Renal cortex interstitium (tissue), 11 donors: ENCODE data around the gene TCTN1. TPM values are rescaled to one million over a fixed set of nuclear protein-coding genes. Genes with fewer than 3 reads are reported as not detected.
"Not testable (repeated sequence)": the region's sequence is repeated elsewhere in the genome, so short reads cannot be mapped to it uniquely, and the experiment has no call there.

Source experiments
- DNase-seq, 11 donors: peaks; one replicate each; pipeline ENCODE4 v3.0.0-alpha.2; 2013; ENCODE audit warnings: low read depth in 9 of 11, low spot score in 4 of 11; ENCODE audit errors: extremely low read depth in 1 of 11
- polyA plus RNA-seq, 3 donors: library from polyadenylated mRNA; unstranded; fragments of 120-200 nt; gene quantifications; one replicate each; pipeline ENCODE4 v1.2.1, GENCODE V29; 2013; ENCODE audit not compliant: insufficient read length in 3 of 3

Gene TCTN1
- polyA plus RNA-seq, 3 donors, result 77.2 to 105 (median 93.8) TPM

DNA sequence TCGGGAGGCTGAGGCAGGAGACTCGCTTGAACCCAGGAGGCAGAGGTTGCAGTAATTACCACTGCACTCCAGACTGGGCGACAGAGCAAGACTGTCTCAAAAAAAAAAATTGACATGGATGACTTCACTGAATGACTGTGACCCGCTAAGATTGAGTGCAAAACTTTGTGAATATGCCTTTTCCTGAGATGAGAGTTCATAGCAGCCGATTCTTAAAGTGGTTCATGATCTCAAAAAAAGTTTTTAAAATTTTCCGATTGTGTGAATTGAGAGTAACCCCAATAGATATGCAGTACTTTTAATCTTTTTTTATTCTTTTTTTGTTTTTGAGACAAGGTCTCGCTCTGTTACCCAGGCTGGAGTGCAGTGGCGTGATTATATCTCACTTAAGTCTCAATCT lies 1.2 kb downstream of the TCTN1 start:
- DNase-seq, result no peak

GRCh38 chr12:110616471-110617115 lies 2.7 kb downstream of the TCTN1 start:
- no peak for DNase-seq

DNA sequence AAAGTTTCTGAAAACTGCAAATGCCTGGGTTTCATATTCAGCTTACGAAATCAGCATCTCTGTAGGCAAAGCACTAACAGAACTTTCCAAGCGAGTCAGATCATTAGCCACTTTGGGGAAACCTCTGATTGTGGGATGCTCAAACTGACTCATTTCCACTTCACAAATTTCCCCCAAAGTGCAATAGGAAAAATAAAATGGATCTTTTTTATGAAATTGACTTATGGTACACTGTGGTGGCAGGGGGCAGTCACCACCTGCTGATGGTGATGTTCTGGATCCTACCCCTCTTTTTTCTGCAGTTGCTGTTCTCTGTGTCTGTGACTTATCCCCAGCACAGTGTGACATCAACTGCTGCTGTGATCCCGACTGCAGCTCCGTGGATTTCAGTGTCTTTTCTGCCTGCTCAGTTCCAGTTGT lies 5.6 kb downstream of the TCTN1 start:
- DNase-seq, result no peak

- no peak for DNase-seq
Observed at GRCh38 chr12:110622582-110622981, 8.7 kb downstream of the TCTN1 start.

- DNase-seq, result no peak
Observed at GRCh38 chr12:110627500-110628195, 13.7 kb downstream of the TCTN1 start.

DNA sequence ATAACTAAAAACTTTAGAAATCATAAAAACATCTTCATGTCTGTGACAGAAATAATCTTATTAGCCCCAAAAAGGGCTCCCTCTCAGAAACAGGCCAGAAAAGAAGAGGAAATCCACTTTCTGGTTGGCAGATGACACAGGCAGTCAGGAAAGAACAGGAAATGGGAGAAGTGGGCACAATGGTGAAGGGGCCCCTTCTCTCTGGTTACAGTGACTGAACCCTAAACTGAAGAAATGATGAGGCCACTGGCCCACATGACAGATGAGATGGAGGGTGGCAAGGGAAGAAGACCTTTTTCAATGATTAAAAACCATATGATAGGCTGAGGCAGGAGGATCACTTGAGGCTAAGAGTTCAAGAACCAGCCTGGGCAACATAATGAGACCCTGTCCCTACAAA lies 21.1 kb downstream of the TCTN1 start:
- no peak for DNase-seq

GRCh38 chr12:110636516-110636915 lies 22.6 kb downstream of the TCTN1 start:
- DNase-seq, result no peak

DNA sequence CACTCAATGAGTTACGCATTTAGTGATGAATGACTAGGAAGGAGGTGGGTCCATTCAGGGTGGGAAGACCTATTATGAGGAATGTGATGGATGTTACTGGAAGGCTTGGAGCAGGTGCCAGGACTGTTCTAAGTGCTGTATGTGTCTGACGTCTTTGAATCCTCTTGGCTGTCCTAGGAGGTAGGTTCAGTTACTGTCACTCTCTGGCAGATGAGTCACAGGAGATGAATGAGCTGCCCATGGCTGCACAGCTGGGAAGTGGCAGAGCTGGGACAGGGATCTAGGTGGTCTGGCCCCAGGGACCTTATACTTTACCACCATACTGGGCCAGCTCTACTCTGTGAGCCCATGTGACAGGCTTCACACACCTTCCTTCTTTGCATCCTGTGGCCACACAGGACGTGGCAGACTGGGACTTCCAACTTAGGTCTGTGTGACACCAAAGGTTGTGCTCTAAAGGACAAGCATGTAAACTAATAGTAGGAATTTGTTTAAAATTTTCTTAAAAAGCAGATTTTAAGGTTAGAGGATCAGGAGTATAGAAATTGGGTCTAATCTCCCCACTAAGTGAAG lies 24.0 kb downstream of the TCTN1 start:
- DNase-seq, result no peak

DNA sequence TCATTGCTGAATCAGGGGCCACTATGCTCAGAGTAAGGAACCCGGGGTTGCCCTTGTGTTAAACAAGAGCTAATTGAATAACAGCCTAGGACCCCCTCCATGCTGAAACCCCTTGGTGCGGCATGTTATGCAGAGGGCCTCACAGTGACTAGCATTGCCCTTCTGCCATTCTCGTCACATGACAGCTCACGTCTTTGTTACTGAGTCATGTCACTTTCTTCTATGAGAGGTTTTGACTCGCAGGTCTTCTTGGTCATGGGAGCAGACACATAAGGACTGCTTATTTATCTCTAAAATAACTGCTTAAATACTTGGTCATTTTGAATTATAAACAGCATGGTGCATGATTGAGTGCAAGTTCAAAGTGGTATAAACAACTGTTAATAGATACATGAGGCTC lies 24.9 kb downstream of the TCTN1 start:
- DNase-seq, result no peak

GRCh38 chr12:110639336-110640141 lies 25.6 kb downstream of the TCTN1 start:
- no peak for DNase-seq

- no peak for DNase-seq
Observed at GRCh38 chr12:110640275-110641025, 26.5 kb downstream of the TCTN1 start.

DNA sequence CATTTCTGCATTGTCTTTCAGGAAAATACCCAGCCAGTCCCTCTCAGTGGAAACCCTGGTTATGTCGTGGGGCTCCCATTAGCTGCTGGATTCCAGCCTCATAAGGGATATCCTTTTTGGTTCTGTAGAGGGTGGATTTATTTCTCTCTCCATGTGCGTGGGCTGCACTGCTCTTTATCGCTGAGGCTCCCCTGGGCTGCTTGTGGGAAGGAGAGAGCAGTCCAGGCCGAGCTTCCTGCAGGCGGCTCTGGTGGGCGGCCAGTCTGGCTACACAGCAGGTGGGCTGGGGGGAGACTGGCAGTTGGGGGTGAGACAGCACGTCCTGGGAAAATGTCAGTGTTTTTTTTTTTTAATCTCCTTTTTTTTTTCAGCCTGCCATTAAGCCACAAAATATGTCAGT lies 27.6 kb downstream of the TCTN1 start:
- DNase-seq, result peak in 4 of 11 donors; percentile 4 to 14 (median 8)

DNA sequence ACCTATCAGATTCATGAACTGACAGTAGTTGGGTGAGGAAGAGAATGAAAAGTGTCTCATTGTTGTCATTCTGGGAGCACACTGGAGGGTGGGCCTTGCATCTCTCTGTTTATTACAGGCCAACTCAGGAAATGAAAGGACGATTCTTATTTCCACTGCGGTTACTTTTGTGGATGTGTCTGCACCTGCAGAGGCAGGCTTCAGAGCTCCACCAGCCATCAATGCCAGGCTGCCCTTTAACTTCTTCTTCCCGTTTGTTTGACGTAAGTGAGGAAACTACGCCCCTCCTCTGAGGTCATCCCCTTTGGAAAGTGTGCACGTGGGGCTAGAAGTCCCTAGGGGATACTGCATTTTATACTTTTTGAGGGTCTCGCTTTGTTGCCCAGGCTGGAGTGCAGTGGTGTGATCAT lies 33.7 kb downstream of the TCTN1 start:
- DNase-seq, result no peak

- peak in 8 of 11 donors; percentile 12 to 27 (median 23) for DNase-seq
Observed at GRCh38 chr12:110649341-110649847, 35.5 kb downstream of the TCTN1 start.

DNA sequence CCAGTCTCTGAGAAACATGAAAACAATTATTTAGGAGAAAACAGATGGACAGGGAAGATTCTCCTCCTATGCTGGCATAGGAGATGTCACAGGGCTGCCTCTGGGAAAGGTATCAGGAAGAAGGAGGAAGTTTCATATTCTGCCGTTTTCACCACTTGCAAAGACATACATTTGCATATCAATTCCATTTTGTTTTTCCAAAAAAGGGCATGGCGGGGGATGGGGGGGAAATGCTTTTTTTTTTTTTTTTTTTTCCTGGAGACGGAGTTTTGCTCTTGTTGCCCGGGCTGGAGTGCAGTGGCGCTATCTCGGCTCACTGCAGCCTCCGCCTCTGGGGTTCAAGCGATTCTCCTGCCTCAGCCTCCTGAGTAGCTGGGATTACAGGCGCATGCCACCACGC lies 40.3 kb downstream of the TCTN1 start:
- DNase-seq, result not testable (repeated sequence)

DNA sequence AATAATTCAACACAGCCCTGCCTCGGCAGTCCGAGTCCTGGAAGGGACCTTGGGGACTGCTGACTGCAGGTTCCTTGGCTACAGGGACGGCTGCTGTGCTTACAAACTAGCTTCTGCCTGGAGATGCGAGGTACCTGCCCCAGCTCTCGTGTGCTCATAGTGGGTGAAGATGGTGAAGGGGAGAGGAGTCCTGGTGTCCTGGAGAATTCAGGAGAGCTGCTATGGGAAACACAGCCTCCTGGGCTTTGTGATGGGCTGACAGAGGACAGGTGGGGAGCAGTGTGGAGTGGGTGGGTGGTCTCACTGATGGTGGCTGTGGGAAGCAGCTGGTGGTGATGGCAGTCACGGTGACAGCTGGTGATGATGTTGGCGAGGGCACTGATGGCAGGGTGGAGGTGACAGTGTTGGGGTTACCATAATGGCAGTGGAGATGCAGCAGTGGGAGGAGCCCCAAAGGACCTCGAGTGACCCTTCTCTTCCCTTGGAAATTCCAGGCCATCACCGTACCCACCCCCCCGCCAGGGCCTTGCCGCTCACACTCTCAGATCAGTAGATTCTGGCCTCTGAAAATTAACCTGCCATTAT lies 42.2 kb downstream of the TCTN1 start:
- DNase-seq, result no peak

- no peak for DNase-seq
Observed at GRCh38 chr12:110657747-110658146, 43.8 kb downstream of the TCTN1 start.

GRCh38 chr12:110658242-110658641 lies 44.3 kb downstream of the TCTN1 start:
- no peak for DNase-seq
